KMS-11 (cell line): Measurements from ENCODE around the gene IL31.
"Not testable (repeated sequence)": the region's sequence is repeated elsewhere in the genome, so short reads cannot be mapped to it uniquely, and the experiment has no call there.

Experiments used
- H2AFZ ChIP-seq: fragments of 200-600 bp; sonication (generic); 2 replicates; pipeline ENCODE4 v1.6.1; 2016; ENCODE audit warnings: antibody characterized with exemption, mixed run types, low read depth
- H3K27ac ChIP-seq: fragments of 200-600 bp; sonication (generic); 2 replicates; pipeline ENCODE4 v1.6.1; 2016; ENCODE audit warnings: mild to moderate bottlenecking, mixed run types
- H3K27me3 ChIP-seq: fragments of 200-600 bp; sonication (generic); 2 replicates; pipeline ENCODE4 v1.6.1; 2017; ENCODE audit warnings: mild to moderate bottlenecking, low read depth, mixed run types, moderate library complexity; ENCODE audit not compliant: insufficient read depth
- H3K36me3 ChIP-seq: fragments of 200-600 bp; sonication (generic); 2 replicates; pipeline ENCODE4 v1.6.1; 2017; ENCODE audit warnings: mild to moderate bottlenecking, mixed run types; ENCODE audit not compliant: insufficient read depth
- H3K4me1 ChIP-seq: fragments of 200-600 bp; sonication (generic); 2 replicates; pipeline ENCODE4 v1.6.1; 2016; ENCODE audit warnings: mild to moderate bottlenecking, low read depth, mixed run types; ENCODE audit not compliant: poor library complexity, severe bottlenecking
- H3K4me2 ChIP-seq: fragments of 200-600 bp; sonication (generic); 2 replicates; pipeline ENCODE4 v1.7.0; 2016; ENCODE audit warnings: mild to moderate bottlenecking, mixed run types
- H3K4me3 ChIP-seq: fragments of 200-600 bp; sonication (generic); IDR thresholded peaks from 2 replicates; pipeline ENCODE4 v1.6.1; 2017; ENCODE audit warnings: low read depth, low read length, mixed read lengths; ENCODE audit not compliant: insufficient read depth
- H3K79me2 ChIP-seq: fragments of 200-600 bp; sonication (generic); 2 replicates; pipeline ENCODE4 v1.6.1; 2016; ENCODE audit warnings: low read depth, mixed run types; ENCODE audit not compliant: insufficient read depth
- H3K9ac ChIP-seq: fragments of 200-600 bp; sonication (generic); 2 replicates; pipeline ENCODE4 v1.6.1; 2016; ENCODE audit warnings: mild to moderate bottlenecking, mixed run types
- H4K20me1 ChIP-seq: fragments of 200-600 bp; sonication (generic); 2 replicates; pipeline ENCODE4 v1.6.1; 2016; ENCODE audit warnings: mild to moderate bottlenecking, mixed run types; ENCODE audit not compliant: insufficient read depth
- TF ChIP-seq, protein P1 (sequence below): fragments of 200-600 bp; sonication (generic); conservative IDR thresholded peaks from 2 replicates; pipeline ENCODE4 v1.6.1; 2017; ENCODE audit warnings: low read depth, mild to moderate bottlenecking, antibody characterized with exemption, low read length, moderate library complexity, mixed read lengths

IL31 gene

DNA sequence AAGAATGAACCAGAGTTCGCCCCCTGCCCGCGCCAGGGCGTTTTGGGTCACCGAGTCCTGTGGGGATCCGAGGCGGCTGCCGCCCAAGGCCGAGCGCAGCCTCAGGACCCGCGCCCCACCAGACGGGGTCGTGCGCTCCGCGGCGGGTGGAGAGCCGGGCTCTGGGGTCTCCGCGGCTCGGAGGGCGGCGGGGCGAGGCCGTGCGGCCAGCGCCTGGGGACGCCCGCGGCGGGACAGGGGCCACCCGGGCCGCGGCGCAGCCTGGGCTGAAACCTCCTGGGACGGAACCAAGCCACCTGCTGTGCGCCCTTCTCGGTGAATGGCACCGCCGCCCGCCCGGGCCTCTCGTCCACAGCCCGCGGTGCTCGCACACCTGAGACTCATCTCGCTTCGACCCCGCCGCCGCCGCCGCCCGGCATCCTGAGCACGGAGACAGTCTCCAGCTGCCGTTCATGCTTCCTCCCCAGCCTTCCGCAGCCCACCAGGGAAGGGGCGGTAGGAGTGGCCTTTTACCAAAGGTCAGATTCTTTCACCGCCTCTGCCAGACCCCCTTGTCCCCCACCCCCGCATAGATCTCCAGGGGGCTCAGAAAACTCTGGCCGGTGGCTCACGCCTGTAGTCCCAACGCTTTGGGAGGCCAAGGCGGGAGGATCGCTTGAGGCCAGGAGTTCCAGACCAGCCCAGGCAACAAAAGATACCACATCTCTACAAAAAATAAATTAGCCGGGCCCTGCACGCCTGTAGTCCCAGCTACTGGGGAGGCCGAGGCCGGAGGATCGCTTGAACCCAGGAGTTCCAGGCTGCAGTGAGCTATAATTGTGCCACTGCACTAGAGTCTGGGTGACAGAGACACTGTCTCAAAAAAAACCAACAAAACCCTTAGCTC is 30.4 kb upstream of the IL31 start:
- TF ChIP-seq, protein P1, sequence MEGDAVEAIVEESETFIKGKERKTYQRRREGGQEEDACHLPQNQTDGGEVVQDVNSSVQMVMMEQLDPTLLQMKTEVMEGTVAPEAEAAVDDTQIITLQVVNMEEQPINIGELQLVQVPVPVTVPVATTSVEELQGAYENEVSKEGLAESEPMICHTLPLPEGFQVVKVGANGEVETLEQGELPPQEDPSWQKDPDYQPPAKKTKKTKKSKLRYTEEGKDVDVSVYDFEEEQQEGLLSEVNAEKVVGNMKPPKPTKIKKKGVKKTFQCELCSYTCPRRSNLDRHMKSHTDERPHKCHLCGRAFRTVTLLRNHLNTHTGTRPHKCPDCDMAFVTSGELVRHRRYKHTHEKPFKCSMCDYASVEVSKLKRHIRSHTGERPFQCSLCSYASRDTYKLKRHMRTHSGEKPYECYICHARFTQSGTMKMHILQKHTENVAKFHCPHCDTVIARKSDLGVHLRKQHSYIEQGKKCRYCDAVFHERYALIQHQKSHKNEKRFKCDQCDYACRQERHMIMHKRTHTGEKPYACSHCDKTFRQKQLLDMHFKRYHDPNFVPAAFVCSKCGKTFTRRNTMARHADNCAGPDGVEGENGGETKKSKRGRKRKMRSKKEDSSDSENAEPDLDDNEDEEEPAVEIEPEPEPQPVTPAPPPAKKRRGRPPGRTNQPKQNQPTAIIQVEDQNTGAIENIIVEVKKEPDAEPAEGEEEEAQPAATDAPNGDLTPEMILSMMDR, result no peak
- no peaks in the 10 kb centered on the region for H3K27me3 ChIP-seq
- peak overlapping the region; percentile 34; the same call in 1 of the 2 replicates for H2AFZ ChIP-seq
- H3K27ac ChIP-seq, result no peak overlapping the region
- no peak overlapping the region for H3K9ac ChIP-seq
- no peaks in the 10 kb centered on the region for H3K36me3 ChIP-seq
- peaks cover 6% of the 10 kb centered on the region for H3K4me1 ChIP-seq
- H3K4me3 ChIP-seq, result no peak overlapping the region
- H3K4me2 ChIP-seq, result no peak overlapping the region
- H4K20me1 ChIP-seq, result no peaks in the 10 kb centered on the region
- no peaks in the 10 kb centered on the region for H3K79me2 ChIP-seq

GRCh38 chr12:122203301-122204166 is 29.5 kb upstream of the IL31 start, which contains the start of gene B3GNT4:
Gene B3GNT4 (plus strand): TSS chr12:122203709. CDS start chr12:122204619, 910 bp downstream.
- H3K27ac ChIP-seq, result no peak within 1 kb of the TSS
- H3K4me1 ChIP-seq, result peaks cover 6% of the 10 kb centered on the region
- no peaks in the 10 kb centered on the region for H3K27me3 ChIP-seq
- H3K4me2 ChIP-seq, result peak within 1 kb of the TSS; percentile 51
- TF ChIP-seq, protein P1, result no peak
- H3K79me2 ChIP-seq, result no peaks in the 10 kb centered on the region
- peak within 1 kb of the TSS; percentile 59 for H2AFZ ChIP-seq
- H3K9ac ChIP-seq, result no peak within 1 kb of the TSS
- H3K4me3 ChIP-seq, result no peak within 1 kb of the TSS
- no peaks in the 10 kb centered on the region for H3K36me3 ChIP-seq
- no peaks in the 10 kb centered on the region for H4K20me1 ChIP-seq

DNA sequence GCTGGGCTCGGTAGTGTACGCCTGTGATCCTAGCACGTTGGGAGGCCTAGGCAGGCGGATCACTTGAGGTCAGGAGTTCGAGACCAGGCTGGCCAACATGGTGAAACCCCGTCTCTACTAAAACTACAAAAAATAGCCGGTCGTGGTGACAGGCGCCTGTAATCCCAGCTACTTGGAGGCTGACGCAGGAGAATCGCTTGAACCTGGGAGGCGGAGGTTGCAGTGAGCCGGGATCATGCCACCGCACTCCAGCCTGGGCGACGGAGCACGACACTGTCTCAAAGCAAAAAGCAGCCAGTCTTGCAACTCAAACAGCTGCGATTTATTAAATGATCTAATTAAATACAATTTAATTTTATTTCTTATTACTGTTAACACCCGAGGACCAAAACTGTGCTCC is 28.8 kb upstream of the IL31 start:
- peak overlapping the region; percentile 59 for H2AFZ ChIP-seq
- H3K36me3 ChIP-seq, H3K27ac ChIP-seq, H3K4me3 ChIP-seq, H3K79me2 ChIP-seq, H3K4me1 ChIP-seq, H4K20me1 ChIP-seq, H3K27me3 ChIP-seq, H3K9ac ChIP-seq: not testable (repeated sequence)
- peak overlapping the region; percentile 51 for H3K4me2 ChIP-seq

- no peak overlapping the region for H2AFZ ChIP-seq
- peaks cover 6% of the 10 kb centered on the region for H3K4me1 ChIP-seq
- no peaks in the 10 kb centered on the region for H3K27me3 ChIP-seq
- H3K27ac ChIP-seq, result no peak overlapping the region
- no peaks in the 10 kb centered on the region for H3K79me2 ChIP-seq
- no peak overlapping the region for H3K4me3 ChIP-seq
- H3K9ac ChIP-seq, result no peak overlapping the region
- no peaks in the 10 kb centered on the region for H4K20me1 ChIP-seq
- H3K4me2 ChIP-seq, result no peak overlapping the region
- no peaks in the 10 kb centered on the region for H3K36me3 ChIP-seq
- TF ChIP-seq, protein P1, result no peak
Measured at GRCh38 chr12:122202017-122202416, 28.0 kb upstream of the IL31 start.
